ENCODE data around the gene FAM3C.

- no peak for TF ChIP-seq SUZ12 (IDR thresholded peaks at IDR 0.05; ENCODE audit: extremely low read depth, insufficient read depth, insufficient read length)
- TF ChIP-seq ZNF274 (IDR thresholded peaks at IDR 0.05; ENCODE audit: low read depth, low read length) = no peak
Observed at GRCh38 chr7:121440857-121441503, 44.9 kb upstream of the FAM3C start.
